ENCODE data around the gene GRID1. TPM values are rescaled to one million over a fixed set of nuclear protein-coding genes. Genes with fewer than 3 reads are reported as not detected.

Gene GRID1
- total RNA-seq, 1 experiment from 2014 or later: not detected

- Histone ChIP-seq H3K36me3 (ENCODE audit: low read depth) (no peaks in the 10 kb centered on the region), H3K9me3 (ENCODE audit: insufficient read depth, low read depth) (no peaks in the 10 kb centered on the region), H3K4me1 (replicated peaks; ENCODE audit: insufficient read depth) (no peaks in the 10 kb centered on the region), H4K20me1 (ENCODE audit: insufficient read depth) (no peaks in the 10 kb centered on the region), H3K4me3 (no peak overlapping the region), H3K4me2 (no peak overlapping the region), H2AFZ (no peak overlapping the region), H3K9me2 (ENCODE audit: insufficient read depth) (no peaks in the 10 kb centered on the region), H3K27ac (no peak overlapping the region), H3K27me3 (ENCODE audit: insufficient read depth, low read depth) (no peaks in the 10 kb centered on the region), H3F3A (ENCODE audit: insufficient read depth, low read depth) (no peaks in the 10 kb centered on the region), H3K79me2 (ENCODE audit: low read depth) (no peaks in the 10 kb centered on the region)
- CTCF ChIA-PET: no interaction called here
- TF ChIP-seq EZH2 (IDR thresholded peaks at IDR 0.05; ENCODE audit: low read depth) (no peak), CTCF (conservative IDR thresholded peaks at IDR 0.05) (no peak)
- intact Hi-C loops (cut with micrococcal nuclease; ENCODE audit: unreplicated experiment): no loop called here
- POLR2A ChIA-PET (ENCODE audit: unreplicated experiment): no interaction called here
- DNase-seq: no peak
- no TSS peak for BruUV-seq (replicated peaks)
Observed at GRCh38 chr10:86246279-86246940, 120.2 kb downstream of the GRID1 start.

- Histone ChIP-seq H3K36me3 (ENCODE audit: low read depth) (no peaks in the 10 kb centered on the region), H3K4me1 (replicated peaks; ENCODE audit: insufficient read depth) (no peaks in the 10 kb centered on the region), H3K27ac (no peak overlapping the region), H3K79me2 (ENCODE audit: low read depth) (no peaks in the 10 kb centered on the region), H3K9me2 (ENCODE audit: insufficient read depth) (no peaks in the 10 kb centered on the region), H3F3A (ENCODE audit: insufficient read depth, low read depth) (no peaks in the 10 kb centered on the region), H3K27me3 (ENCODE audit: insufficient read depth, low read depth) (no peaks in the 10 kb centered on the region), H4K20me1 (ENCODE audit: insufficient read depth) (no peaks in the 10 kb centered on the region), H3K4me3 (no peak overlapping the region), H3K9me3 (ENCODE audit: insufficient read depth, low read depth) (no peaks in the 10 kb centered on the region), H2AFZ (no peak overlapping the region), H3K4me2 (no peak overlapping the region)
- TF ChIP-seq CTCF (conservative IDR thresholded peaks at IDR 0.05) (no peak), EZH2 (IDR thresholded peaks at IDR 0.05; ENCODE audit: low read depth) (no peak)
- intact Hi-C loops (cut with micrococcal nuclease; ENCODE audit: unreplicated experiment): no loop called here
- POLR2A ChIA-PET (ENCODE audit: unreplicated experiment): no interaction called here
- no TSS peak for BruUV-seq (replicated peaks)
- no peak for DNase-seq
- CTCF ChIA-PET: no interaction called here
Observed at GRCh38 chr10:86245015-86245394, 121.6 kb downstream of the GRID1 start.

GRCh38 chr10:86244297-86245014, 122.1 kb downstream of the GRID1 start:
- Histone ChIP-seq H3K36me3 (ENCODE audit: low read depth) (no peaks in the 10 kb centered on the region), H3K4me1 (replicated peaks; ENCODE audit: insufficient read depth) (no peaks in the 10 kb centered on the region), H3F3A (ENCODE audit: insufficient read depth, low read depth) (no peaks in the 10 kb centered on the region), H3K9me3 (ENCODE audit: insufficient read depth, low read depth) (no peaks in the 10 kb centered on the region), H3K4me2 (no peak overlapping the region), H3K79me2 (ENCODE audit: low read depth) (no peaks in the 10 kb centered on the region), H2AFZ (no peak overlapping the region), H3K27ac (no peak overlapping the region), H3K27me3 (ENCODE audit: insufficient read depth, low read depth) (no peaks in the 10 kb centered on the region), H3K4me3 (no peak overlapping the region), H4K20me1 (ENCODE audit: insufficient read depth) (no peaks in the 10 kb centered on the region), H3K9me2 (ENCODE audit: insufficient read depth) (no peaks in the 10 kb centered on the region)
- POLR2A ChIA-PET (ENCODE audit: unreplicated experiment): no interaction called here
- DNase-seq: no peak
- no TSS peak for BruUV-seq (replicated peaks)
- no peak for TF ChIP-seq EZH2 (IDR thresholded peaks at IDR 0.05; ENCODE audit: low read depth)
- no peak for TF ChIP-seq CTCF (conservative IDR thresholded peaks at IDR 0.05)
- CTCF ChIA-PET: no interaction called here
- intact Hi-C loops (cut with micrococcal nuclease; ENCODE audit: unreplicated experiment): no loop called here
